ENCODE measurements around the gene ZNF740.

The ZNF740 gene

GRCh38 chr12:53235742-53236442, 55.4 kb downstream of the ZNF740 start:
- H3K27me3 ChIP-seq (ENCODE audit: control insufficient read depth, low read length): peaks cover 70% of the 10 kb centered on the region
- H3K9me3 ChIP-seq (ENCODE audit: control insufficient read depth, insufficient read depth, low read length): no peaks in the 10 kb centered on the region
- H3F3A ChIP-seq (ENCODE audit: control insufficient read depth, insufficient read depth): no peaks in the 10 kb centered on the region
- H4K20me1 ChIP-seq (ENCODE audit: control insufficient read depth, insufficient read depth, low read depth, low read length): no peaks in the 10 kb centered on the region
- no peak for TF ChIP-seq EZH2phosphoT487 (IDR thresholded peaks at IDR 0.05; ENCODE audit: borderline replicate concordance, low read length)
- no peak for TF ChIP-seq CTCF (IDR thresholded peaks at IDR 0.05; ENCODE audit: low read depth, low read length, poor library complexity, severe bottlenecking)
- no peaks in the 10 kb centered on the region for H3K79me2 ChIP-seq (ENCODE audit: control insufficient read depth, low read length)
- H3K9me2 ChIP-seq (replicated peaks; ENCODE audit: control insufficient read depth, low read length): no peaks in the 10 kb centered on the region
- no peaks in the 10 kb centered on the region for H3K36me3 ChIP-seq (ENCODE audit: control insufficient read depth, low read length)
- peaks cover 16% of the 10 kb centered on the region for H3K4me1 ChIP-seq (ENCODE audit: control insufficient read depth, low read length)
- no peak overlapping the region for H3K4me3 ChIP-seq (ENCODE audit: low read length)
- H3K27ac ChIP-seq (ENCODE audit: low read depth, low read length): no peak overlapping the region
- H3K4me2 ChIP-seq (ENCODE audit: low read length): no peak overlapping the region

GRCh38 chr12:53236443-53237111, 56.1 kb downstream of the ZNF740 start:
- Histone ChIP-seq H3K4me3 (ENCODE audit: low read length) (no peak overlapping the region), H3F3A (ENCODE audit: control insufficient read depth, insufficient read depth) (no peaks in the 10 kb centered on the region), H3K27me3 (ENCODE audit: control insufficient read depth, low read length) (peaks cover 64% of the 10 kb centered on the region), H3K36me3 (ENCODE audit: control insufficient read depth, low read length) (no peaks in the 10 kb centered on the region), H3K9me2 (replicated peaks; ENCODE audit: control insufficient read depth, low read length) (no peaks in the 10 kb centered on the region), H3K27ac (ENCODE audit: low read depth, low read length) (no peak overlapping the region), H3K79me2 (ENCODE audit: control insufficient read depth, low read length) (no peaks in the 10 kb centered on the region), H4K20me1 (ENCODE audit: control insufficient read depth, insufficient read depth, low read depth, low read length) (no peaks in the 10 kb centered on the region), H3K4me2 (ENCODE audit: low read length) (no peak overlapping the region), H3K4me1 (ENCODE audit: control insufficient read depth, low read length) (peaks cover 14% of the 10 kb centered on the region), H3K9me3 (ENCODE audit: control insufficient read depth, insufficient read depth, low read length) (no peaks in the 10 kb centered on the region)
- TF ChIP-seq EZH2phosphoT487 (IDR thresholded peaks at IDR 0.05; ENCODE audit: borderline replicate concordance, low read length) (no peak), CTCF (IDR thresholded peaks at IDR 0.05; ENCODE audit: low read depth, low read length, poor library complexity, severe bottlenecking) (no peak)

GRCh38 chr12:53239643-53240258, 59.2 kb downstream of the ZNF740 start:
- peaks cover 8% of the 10 kb centered on the region for H3K4me1 ChIP-seq (ENCODE audit: control insufficient read depth, low read length)
- H3K27ac ChIP-seq (ENCODE audit: low read depth, low read length): no peak overlapping the region
- H3K4me2 ChIP-seq (ENCODE audit: low read length): no peak overlapping the region
- H3F3A ChIP-seq (ENCODE audit: control insufficient read depth, insufficient read depth): no peaks in the 10 kb centered on the region
- peaks cover 46% of the 10 kb centered on the region for H3K27me3 ChIP-seq (ENCODE audit: control insufficient read depth, low read length)
- no peaks in the 10 kb centered on the region for H3K79me2 ChIP-seq (ENCODE audit: control insufficient read depth, low read length)
- H3K36me3 ChIP-seq (ENCODE audit: control insufficient read depth, low read length): no peaks in the 10 kb centered on the region
- no peaks in the 10 kb centered on the region for H3K9me2 ChIP-seq (replicated peaks; ENCODE audit: control insufficient read depth, low read length)
- H4K20me1 ChIP-seq (ENCODE audit: control insufficient read depth, insufficient read depth, low read depth, low read length): no peaks in the 10 kb centered on the region
- H3K4me3 ChIP-seq (ENCODE audit: low read length): no peak overlapping the region
- H3K9me3 ChIP-seq (ENCODE audit: control insufficient read depth, insufficient read depth, low read length): no peaks in the 10 kb centered on the region
- TF ChIP-seq EZH2phosphoT487 (IDR thresholded peaks at IDR 0.05; ENCODE audit: borderline replicate concordance, low read length) (no peak), CTCF (IDR thresholded peaks at IDR 0.05; ENCODE audit: low read depth, low read length, poor library complexity, severe bottlenecking) (no peak)

Data from DOHH2 (cell line).